ENCODE measurements around the gene TICAM2. TPM values are rescaled to one million over a fixed set of nuclear protein-coding genes. Genes with fewer than 3 reads are reported as not detected.

The TICAM2 gene
- total RNA-seq, 2 experiments from 2014 or later: 0.30 to 0.50 TPM

DNA sequence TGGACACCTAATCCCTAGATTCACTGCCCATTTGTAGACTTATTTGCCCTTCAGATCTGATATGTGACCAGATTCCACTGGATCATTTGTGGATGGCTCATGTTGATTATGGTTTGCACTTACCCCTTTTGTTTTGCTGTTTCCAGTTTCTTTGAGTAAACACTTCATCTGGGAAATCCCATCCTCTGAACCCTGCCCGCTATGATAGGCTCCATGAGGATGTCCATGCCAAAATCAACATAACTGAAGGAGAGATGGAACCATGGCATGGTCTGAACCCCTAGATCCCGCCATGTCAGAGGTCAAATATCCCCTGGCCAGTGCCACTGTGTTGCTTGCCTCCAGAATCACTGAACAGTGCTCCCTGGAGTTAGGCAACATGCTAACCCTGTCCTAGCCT lies 46.0 kb downstream of the TICAM2 start:
- Mint-ChIP-seq H3K9me3 (no peaks in the 10 kb centered on the region), H3K4me1 (ENCODE audit: low read depth) (peaks cover 19% of the 10 kb centered on the region), H3K27me3 (peaks cover 18% of the 10 kb centered on the region), H3K36me3 (ENCODE audit: low read depth) (no peaks in the 10 kb centered on the region), H3K4me3 (no peak overlapping the region), H3K27ac (no peak overlapping the region)
- POLR2A ChIA-PET: no interaction called here
- H3K27ac ChIP-seq (ENCODE audit: low read depth in 1 of 2, low read length in 2 of 2): no peak overlapping the region
- DNase-seq (no peak), ATAC-seq (ENCODE audit: poor library complexity) (no peak)
- intact Hi-C loops (cut with DNase I, micrococcal nuclease): no loop called here
- H3K36me3 ChIP-seq (ENCODE audit: insufficient read depth, low read length): no peaks in the 10 kb centered on the region
- peaks cover 0 to 3% of the 10 kb centered on the region in 2 experiments for H3K27me3 ChIP-seq (ENCODE audit: control insufficient read depth in 1 of 2, insufficient read depth in 2 of 2, low read length in 2 of 2)
- H3K9me3 ChIP-seq (ENCODE audit: control insufficient read depth in 1 of 2, insufficient read depth in 1 of 2, low read length in 2 of 2): no peaks in the 10 kb centered on the region
- H3K4me3 ChIP-seq (ENCODE audit: low read length): no peak overlapping the region
- CTCF ChIA-PET: no interaction called here
- no peaks in the 10 kb centered on the region for H3K4me1 ChIP-seq (ENCODE audit: insufficient read depth, low read length)
- TF ChIP-seq, protein P1, sequence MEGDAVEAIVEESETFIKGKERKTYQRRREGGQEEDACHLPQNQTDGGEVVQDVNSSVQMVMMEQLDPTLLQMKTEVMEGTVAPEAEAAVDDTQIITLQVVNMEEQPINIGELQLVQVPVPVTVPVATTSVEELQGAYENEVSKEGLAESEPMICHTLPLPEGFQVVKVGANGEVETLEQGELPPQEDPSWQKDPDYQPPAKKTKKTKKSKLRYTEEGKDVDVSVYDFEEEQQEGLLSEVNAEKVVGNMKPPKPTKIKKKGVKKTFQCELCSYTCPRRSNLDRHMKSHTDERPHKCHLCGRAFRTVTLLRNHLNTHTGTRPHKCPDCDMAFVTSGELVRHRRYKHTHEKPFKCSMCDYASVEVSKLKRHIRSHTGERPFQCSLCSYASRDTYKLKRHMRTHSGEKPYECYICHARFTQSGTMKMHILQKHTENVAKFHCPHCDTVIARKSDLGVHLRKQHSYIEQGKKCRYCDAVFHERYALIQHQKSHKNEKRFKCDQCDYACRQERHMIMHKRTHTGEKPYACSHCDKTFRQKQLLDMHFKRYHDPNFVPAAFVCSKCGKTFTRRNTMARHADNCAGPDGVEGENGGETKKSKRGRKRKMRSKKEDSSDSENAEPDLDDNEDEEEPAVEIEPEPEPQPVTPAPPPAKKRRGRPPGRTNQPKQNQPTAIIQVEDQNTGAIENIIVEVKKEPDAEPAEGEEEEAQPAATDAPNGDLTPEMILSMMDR (IDR thresholded peaks at IDR 0.05): no peak

DNA sequence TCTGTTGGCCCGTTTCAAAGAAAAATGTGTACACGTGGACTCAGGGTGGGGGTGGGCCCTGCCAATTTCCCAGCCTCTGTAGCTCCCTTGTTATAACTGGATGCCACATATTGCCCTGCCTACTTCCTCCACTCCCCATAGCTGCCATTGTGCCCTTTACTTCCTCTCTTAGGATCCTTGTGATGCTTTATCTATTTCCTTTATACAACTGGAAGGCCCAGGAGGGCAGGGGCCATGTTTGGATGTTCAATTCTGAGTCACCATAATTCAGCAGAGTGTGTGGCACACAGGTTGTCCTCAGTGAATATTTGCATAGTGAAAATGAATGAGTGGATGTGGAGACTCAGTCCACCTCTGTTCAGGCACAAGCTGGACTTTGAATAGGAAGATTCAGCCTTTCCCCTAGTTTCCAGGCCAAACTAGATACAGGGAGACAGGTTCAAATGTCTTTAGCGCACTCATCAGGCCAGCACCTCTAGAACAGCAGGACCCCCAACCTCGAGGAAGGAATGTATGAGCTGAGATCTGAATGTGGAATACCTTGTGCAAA lies 47.1 kb downstream of the TICAM2 start:
- peaks cover 0 to 3% of the 10 kb centered on the region in 2 experiments for H3K27me3 ChIP-seq (ENCODE audit: control insufficient read depth in 1 of 2, insufficient read depth in 2 of 2, low read length in 2 of 2)
- no peaks in the 10 kb centered on the region for H3K9me3 Mint-ChIP-seq
- H3K36me3 Mint-ChIP-seq (ENCODE audit: low read depth): no peaks in the 10 kb centered on the region
- CTCF ChIA-PET: interaction anchor here (0.6 to 0.9 kb wide), 2 partner anchors 19 to 27 kb away, joined by 3 to 5 read pairs; no protein-coding TSS in a partner anchor
- peaks cover 12% of the 10 kb centered on the region for H3K27me3 Mint-ChIP-seq
- no peak for ATAC-seq (ENCODE audit: poor library complexity)
- intact Hi-C loops (cut with DNase I, micrococcal nuclease): no loop called here
- H3K4me3 Mint-ChIP-seq: no peak overlapping the region
- H3K4me1 ChIP-seq (ENCODE audit: insufficient read depth, low read length): no peaks in the 10 kb centered on the region
- no peak for DNase-seq
- TF ChIP-seq, protein P1 (IDR thresholded peaks at IDR 0.05): no peak
- POLR2A ChIA-PET: interaction anchor here (0.6 to 1.5 kb wide), 2 partner anchors 10 to 14 kb away, joined by 3 to 4 read pairs; partner anchors contain the start of gene FEM1C
- H3K4me3 ChIP-seq (ENCODE audit: low read length): no peak overlapping the region
- H3K4me1 Mint-ChIP-seq (ENCODE audit: low read depth): peaks cover 19% of the 10 kb centered on the region
- no peaks in the 10 kb centered on the region for H3K9me3 ChIP-seq (ENCODE audit: control insufficient read depth in 1 of 2, insufficient read depth in 1 of 2, low read length in 2 of 2)
- no peaks in the 10 kb centered on the region for H3K36me3 ChIP-seq (ENCODE audit: insufficient read depth, low read length)
- no peak overlapping the region for H3K27ac Mint-ChIP-seq
- no peak overlapping the region for H3K27ac ChIP-seq (ENCODE audit: low read depth in 1 of 2, low read length in 2 of 2)

DNA sequence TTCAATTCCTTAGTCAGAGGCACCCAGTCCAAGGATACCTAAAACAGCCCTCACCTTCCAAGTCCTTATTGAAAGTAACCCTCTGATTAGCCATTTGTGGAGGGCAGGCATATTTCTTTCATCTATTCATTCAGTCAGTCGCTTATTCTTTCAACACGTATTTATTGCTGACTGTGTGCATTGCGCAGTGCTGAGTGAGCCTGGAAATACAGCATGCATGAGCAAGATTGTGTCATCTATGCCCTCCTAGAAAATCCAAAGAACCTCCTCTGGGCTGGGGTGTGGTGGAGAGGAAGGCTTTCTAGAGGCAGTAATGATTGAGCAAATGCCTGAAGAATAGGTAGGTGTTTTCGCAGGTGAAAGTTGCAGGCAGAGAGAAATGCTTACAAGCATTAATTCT lies 49.2 kb downstream of the TICAM2 start:
- Mint-ChIP-seq H3K27me3 (peaks cover 7% of the 10 kb centered on the region), H3K4me3 (no peak overlapping the region), H3K4me1 (ENCODE audit: low read depth) (peaks cover 21% of the 10 kb centered on the region), H3K27ac (no peak overlapping the region), H3K36me3 (ENCODE audit: low read depth) (no peaks in the 10 kb centered on the region), H3K9me3 (no peaks in the 10 kb centered on the region)
- CTCF ChIA-PET: no interaction called here
- H3K9me3 ChIP-seq (ENCODE audit: control insufficient read depth in 1 of 2, insufficient read depth in 1 of 2, low read length in 2 of 2): no peaks in the 10 kb centered on the region
- TF ChIP-seq, protein P1 (IDR thresholded peaks at IDR 0.05): no peak
- no peak for DNase-seq
- POLR2A ChIA-PET: no interaction called here
- no peak overlapping the region for H3K4me3 ChIP-seq (ENCODE audit: low read length)
- no peaks in the 10 kb centered on the region for H3K36me3 ChIP-seq (ENCODE audit: insufficient read depth, low read length)
- no peaks in the 10 kb centered on the region for H3K4me1 ChIP-seq (ENCODE audit: insufficient read depth, low read length)
- H3K27ac ChIP-seq (ENCODE audit: low read depth in 1 of 2, low read length in 2 of 2): no peak overlapping the region
- peaks cover 0 to 3% of the 10 kb centered on the region in 2 experiments for H3K27me3 ChIP-seq (ENCODE audit: control insufficient read depth in 1 of 2, insufficient read depth in 2 of 2, low read length in 2 of 2)
- intact Hi-C loops (cut with DNase I, micrococcal nuclease): no loop called here
- ATAC-seq (ENCODE audit: poor library complexity): no peak

Measured in CD4-positive, alpha-beta T cell (primary cell).